Neural crest cell (in vitro differentiated cells): Measurements from ENCODE around the gene ALX3. TPM values are rescaled to one million over a fixed set of nuclear protein-coding genes. Genes with fewer than 3 reads are reported as not detected.
A peak's percentile ranks its signal among the peaks of the same experiment; 100 is the strongest.
"Not testable (repeated sequence)": the region's sequence is repeated elsewhere in the genome, so short reads cannot be mapped to it uniquely, and the experiment has no call there.

Experiments used
- DNase-seq: peaks from one replicate; pipeline ENCODE4 v3.0.0; 2021; ENCODE audit warnings: low read depth, mixed read lengths, low spot score
- H3K27ac Mint-ChIP-seq: one replicate; pipeline ENCODE4 v1.8.0; 2021; ENCODE audit warnings: mild to moderate bottlenecking, mixed read lengths; ENCODE audit not compliant: unreplicated experiment
- H3K27me3 Mint-ChIP-seq: 2 replicates; pipeline ENCODE4 v1.8.0; 2021; ENCODE audit warnings: low read depth, mild to moderate bottlenecking, mixed read lengths
- H3K36me3 Mint-ChIP-seq: 2 replicates; pipeline ENCODE4 v1.8.0; 2021; ENCODE audit warnings: low read depth, mild to moderate bottlenecking, mixed read lengths
- H3K4me1 Mint-ChIP-seq: 2 replicates; pipeline ENCODE4 v1.8.0; 2021; ENCODE audit warnings: mixed read lengths
- H3K4me3 Mint-ChIP-seq: one replicate; pipeline ENCODE4 v1.8.0; 2021; ENCODE audit warnings: mild to moderate bottlenecking, mixed read lengths
- H3K9me3 Mint-ChIP-seq: 2 replicates; pipeline ENCODE4 v1.8.0; 2021; ENCODE audit warnings: mixed read lengths
- total RNA-seq: library from RNA; stranded (reverse); gene quantifications from 2 replicates; pipeline ENCODE4 v1.2.1, GENCODE V29; 2021
- TF ChIP-seq, protein P1 (sequence below): fragments of 200-600 bp; sonication (generic); conservative IDR thresholded peaks from 2 replicates; pipeline ENCODE4 v1.5.0; 2021; ENCODE audit warnings: antibody characterized with exemption, mild to moderate bottlenecking

ALX3 gene
- total RNA-seq, 1 donor from 2014 or later: 0.21 TPM

DNA sequence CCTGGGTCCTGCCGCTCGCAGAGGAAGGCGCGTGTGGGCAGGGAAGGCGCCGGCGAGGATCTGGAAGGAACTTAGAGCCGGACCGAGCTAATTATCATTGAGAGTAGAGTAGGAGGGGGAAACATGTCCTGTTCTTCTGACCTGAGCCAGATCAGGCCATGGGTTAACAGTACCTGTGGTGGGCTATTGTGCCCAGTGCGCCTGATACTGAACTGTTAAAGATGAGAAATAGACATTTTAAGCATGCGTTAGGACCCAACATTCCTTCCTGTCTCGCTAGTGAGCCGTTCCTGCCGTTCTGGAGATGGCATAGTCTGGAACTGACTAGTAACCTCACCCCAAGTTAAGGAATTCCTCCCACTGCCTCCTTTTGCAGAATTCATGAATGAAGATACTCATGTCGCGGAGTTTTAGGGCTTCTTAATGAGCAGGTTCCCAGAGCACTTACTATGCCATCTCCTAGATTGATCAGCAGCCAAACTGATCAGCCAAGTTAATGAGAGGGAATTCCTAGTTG is 35.2 kb downstream of the ALX3 start:
- H3K9me3 Mint-ChIP-seq: peaks cover 4% of the 10 kb centered on the region
- peak overlapping the region; percentile 94 for H3K4me3 Mint-ChIP-seq
- peaks cover 41% of the 10 kb centered on the region for H3K4me1 Mint-ChIP-seq
- no peak for DNase-seq
- peak overlapping the region; percentile 38 for H3K27ac Mint-ChIP-seq
- peaks cover 9% of the 10 kb centered on the region for H3K36me3 Mint-ChIP-seq
- TF ChIP-seq, protein P1, sequence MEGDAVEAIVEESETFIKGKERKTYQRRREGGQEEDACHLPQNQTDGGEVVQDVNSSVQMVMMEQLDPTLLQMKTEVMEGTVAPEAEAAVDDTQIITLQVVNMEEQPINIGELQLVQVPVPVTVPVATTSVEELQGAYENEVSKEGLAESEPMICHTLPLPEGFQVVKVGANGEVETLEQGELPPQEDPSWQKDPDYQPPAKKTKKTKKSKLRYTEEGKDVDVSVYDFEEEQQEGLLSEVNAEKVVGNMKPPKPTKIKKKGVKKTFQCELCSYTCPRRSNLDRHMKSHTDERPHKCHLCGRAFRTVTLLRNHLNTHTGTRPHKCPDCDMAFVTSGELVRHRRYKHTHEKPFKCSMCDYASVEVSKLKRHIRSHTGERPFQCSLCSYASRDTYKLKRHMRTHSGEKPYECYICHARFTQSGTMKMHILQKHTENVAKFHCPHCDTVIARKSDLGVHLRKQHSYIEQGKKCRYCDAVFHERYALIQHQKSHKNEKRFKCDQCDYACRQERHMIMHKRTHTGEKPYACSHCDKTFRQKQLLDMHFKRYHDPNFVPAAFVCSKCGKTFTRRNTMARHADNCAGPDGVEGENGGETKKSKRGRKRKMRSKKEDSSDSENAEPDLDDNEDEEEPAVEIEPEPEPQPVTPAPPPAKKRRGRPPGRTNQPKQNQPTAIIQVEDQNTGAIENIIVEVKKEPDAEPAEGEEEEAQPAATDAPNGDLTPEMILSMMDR: no peak
- H3K27me3 Mint-ChIP-seq: no peaks in the 10 kb centered on the region

DNA sequence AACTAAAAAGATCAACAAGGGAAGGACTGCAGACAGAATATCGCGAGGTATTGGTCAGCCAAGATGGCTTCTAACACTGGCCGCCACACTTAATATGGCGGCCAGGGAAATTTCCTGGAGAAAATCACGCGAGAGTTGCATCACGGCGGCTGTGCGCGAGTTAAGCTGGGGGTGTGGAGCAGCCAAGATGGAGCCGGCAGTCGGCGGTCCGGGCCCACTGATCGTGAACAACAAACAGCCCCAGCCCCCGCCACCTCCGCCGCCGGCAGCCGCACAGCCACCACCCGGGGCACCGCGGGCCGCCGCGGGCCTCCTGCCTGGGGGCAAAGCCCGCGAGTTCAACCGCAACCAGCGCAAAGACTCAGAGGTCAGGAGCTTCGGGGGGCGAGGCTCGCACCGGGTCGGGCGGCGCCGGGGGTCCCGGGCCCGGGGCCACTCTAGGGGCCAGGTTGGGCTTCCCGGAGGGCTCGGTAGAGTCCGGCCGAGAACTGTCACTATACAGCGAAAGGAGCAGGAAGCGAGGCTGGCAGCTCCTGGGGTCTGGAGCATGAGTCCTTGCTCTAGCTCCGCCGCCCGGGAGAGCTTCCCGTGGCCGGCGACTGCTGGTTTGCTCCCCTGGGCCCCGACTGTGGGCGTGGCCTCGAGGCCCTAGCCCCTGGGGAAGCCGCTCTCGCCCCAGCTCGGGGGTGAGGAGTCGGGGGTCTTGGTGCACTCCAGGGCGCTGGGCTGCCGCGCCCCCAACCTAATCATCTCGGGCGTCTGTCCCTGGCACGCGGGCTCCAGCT is 35.8 kb downstream of the ALX3 start, which contains the start of gene STRIP1:
STRIP1 (plus strand) TSS at position 174 of the 785 bp plus-strand sequence; CDS start at position 188, 14 bp downstream.
- Mint-ChIP-seq H3K9me3 (peaks cover 4% of the 10 kb centered on the region), H3K27ac (peak within 1 kb of the TSS; percentile 92), H3K4me1 (peaks cover 44% of the 10 kb centered on the region), H3K27me3 (no peaks in the 10 kb centered on the region), H3K4me3 (peak within 1 kb of the TSS; percentile 98), H3K36me3 (peaks cover 9% of the 10 kb centered on the region)
- TF ChIP-seq, protein P1: no peak
- DNase-seq: peak; percentile 86

DNA sequence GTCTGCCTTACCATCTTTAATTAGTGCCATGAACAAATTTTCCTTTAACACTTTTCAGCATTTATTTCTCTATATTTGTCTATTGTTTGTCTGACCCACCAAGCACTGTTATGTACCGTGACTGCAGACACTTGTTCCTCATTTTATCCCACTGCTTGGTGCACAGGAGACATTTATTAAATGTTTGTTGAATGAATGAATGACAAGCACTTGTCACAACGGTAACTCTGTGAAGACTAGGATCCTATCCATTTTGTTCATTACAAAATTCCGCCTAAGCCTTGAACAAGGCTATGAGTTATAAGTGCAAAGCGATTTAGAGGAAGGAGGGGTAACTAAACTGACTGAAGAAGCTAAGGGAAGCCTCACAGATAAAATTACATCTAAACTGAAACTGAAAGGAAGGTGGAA is 36.4 kb downstream of the ALX3 start:
- H3K4me1 Mint-ChIP-seq: peaks cover 47% of the 10 kb centered on the region
- H3K9me3 Mint-ChIP-seq: peaks cover 4% of the 10 kb centered on the region
- H3K36me3 Mint-ChIP-seq: peaks cover 9% of the 10 kb centered on the region
- DNase-seq: no peak
- TF ChIP-seq, protein P1: no peak
- H3K4me3 Mint-ChIP-seq: peak overlapping the region; percentile 98
- peak overlapping the region; percentile 92 for H3K27ac Mint-ChIP-seq
- no peaks in the 10 kb centered on the region for H3K27me3 Mint-ChIP-seq

DNA sequence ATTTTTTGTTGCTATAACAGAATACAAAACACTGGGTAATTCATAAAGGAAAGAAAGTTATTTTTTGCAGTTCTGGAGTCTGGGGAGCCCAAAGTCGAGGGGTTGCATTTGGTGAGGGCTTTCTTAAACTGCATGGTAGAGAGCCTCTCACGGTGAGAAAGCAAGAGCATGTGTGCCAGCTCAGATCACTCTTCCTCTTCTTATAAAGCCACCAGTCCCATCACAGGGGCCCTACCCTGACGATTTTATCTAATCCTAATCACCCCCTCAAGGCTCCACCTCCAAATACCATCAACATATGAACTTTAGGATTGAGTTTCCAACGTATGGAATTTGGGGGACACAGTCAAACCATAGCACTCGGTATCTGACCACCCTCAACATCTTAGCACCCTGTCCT is 37.1 kb downstream of the ALX3 start:
- H3K27me3 Mint-ChIP-seq: no peaks in the 10 kb centered on the region
- no peak overlapping the region for H3K27ac Mint-ChIP-seq
- peaks cover 4% of the 10 kb centered on the region for H3K9me3 Mint-ChIP-seq
- peak overlapping the region; percentile 98 for H3K4me3 Mint-ChIP-seq
- peaks cover 47% of the 10 kb centered on the region for H3K4me1 Mint-ChIP-seq
- TF ChIP-seq, protein P1: no peak
- DNase-seq: no peak
- H3K36me3 Mint-ChIP-seq: peaks cover 4% of the 10 kb centered on the region

DNA sequence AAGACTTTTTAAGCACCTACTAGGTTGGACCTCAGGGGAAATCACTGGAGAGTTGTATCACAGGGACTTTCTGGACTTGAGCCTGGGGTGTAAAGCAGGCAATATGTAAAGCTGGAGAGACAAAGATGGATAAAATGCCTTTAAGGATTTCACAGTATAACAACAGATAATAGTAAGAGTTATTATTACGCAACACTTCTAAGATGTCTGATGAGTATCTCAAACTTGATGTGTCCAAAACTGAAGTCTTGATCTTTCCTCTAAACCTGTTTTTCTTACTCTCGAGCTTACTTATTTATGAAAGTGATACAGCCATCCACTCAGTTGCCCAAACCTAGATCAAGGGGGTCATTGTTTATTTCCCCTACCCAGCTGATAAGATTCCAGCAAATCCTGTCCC is 38.1 kb downstream of the ALX3 start:
- H3K27ac Mint-ChIP-seq: no peak overlapping the region
- no peaks in the 10 kb centered on the region for H3K36me3 Mint-ChIP-seq
- H3K4me1 Mint-ChIP-seq: peaks cover 47% of the 10 kb centered on the region
- H3K4me3 Mint-ChIP-seq: peak overlapping the region; percentile 1
- peaks cover 4% of the 10 kb centered on the region for H3K9me3 Mint-ChIP-seq
- no peak for DNase-seq
- TF ChIP-seq, protein P1: no peak
- no peaks in the 10 kb centered on the region for H3K27me3 Mint-ChIP-seq

DNA sequence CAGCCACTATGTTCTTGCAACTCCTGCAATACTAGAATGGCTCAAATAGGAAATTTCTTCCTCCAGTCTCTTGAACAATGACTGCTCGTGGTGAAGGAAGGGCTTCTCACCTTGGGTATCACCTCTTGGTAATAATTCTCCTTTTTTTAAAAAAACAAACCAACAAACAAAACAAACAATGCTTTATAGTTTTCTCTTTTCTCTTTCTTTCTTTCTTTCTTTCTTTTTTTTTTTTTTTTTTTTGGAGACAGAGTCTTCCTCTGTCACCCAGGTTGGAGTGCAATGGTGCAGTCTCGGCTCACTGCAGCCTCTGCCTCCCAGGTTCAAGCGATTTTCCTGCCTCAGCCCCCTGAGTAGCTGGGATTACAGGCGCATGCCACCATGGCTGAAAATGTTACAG is 39.8 kb downstream of the ALX3 start:
- not testable (repeated sequence) for H3K9me3 Mint-ChIP-seq, H3K36me3 Mint-ChIP-seq, H3K27ac Mint-ChIP-seq, DNase-seq, H3K27me3 Mint-ChIP-seq
- Mint-ChIP-seq H3K4me3 (peak overlapping the region; percentile 56), H3K4me1 (peaks cover 41% of the 10 kb centered on the region)
